Testis (tissue), 2 donors: Measurements from ENCODE around the gene CCDC192.

Experiments used
- POLR2A ChIP-seq: fragments of 450-650 bp; IDR thresholded peaks from one replicate; pipeline ENCODE4 v1.6.1; 2017; ENCODE audit warnings: antibody characterized with exemption, mild to moderate bottlenecking, moderate library complexity
- TF ChIP-seq, protein P1 (sequence below), 3 experiments: fragments of 450-650 bp in 2 of 3; fragments of 200-600 bp in 1 of 3; sonication (generic) in 1 of 3; IDR thresholded peaks; one replicate each; pipeline ENCODE4 v1.5.1; 2016 to 2019; ENCODE audit warnings: antibody characterized with exemption in 3 of 3, mild to moderate bottlenecking in 2 of 3, moderate library complexity in 1 of 3

DNA sequence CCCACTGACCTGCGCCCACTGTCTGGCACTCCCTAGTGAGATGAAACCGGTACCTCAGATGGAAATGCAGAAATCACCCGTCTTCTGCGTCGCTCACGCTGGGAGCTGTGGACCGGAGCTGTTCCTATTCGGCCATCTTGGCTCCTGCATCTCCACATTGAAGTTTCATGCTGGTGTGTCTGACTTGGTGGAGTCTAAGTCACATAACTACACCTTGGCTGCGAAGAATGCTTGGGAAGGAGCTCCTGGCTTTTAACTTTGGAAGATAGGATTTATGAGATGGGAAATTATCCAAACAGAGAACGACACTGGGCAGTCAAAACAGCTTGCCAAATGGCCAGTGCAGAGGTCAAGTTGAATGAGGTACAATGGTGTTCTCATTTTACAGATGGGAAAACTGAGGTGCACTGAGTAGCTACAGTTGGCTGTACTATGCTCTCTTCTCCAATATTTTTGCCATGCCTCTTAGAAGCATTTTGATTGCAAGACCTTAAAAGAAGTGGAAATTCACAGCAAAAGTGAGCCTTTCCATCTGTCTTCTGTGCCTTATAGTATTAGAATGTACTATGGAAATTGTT, 36.7 kb downstream of the CCDC192 start:
- no peak for TF ChIP-seq POLR2A
- TF ChIP-seq, protein P1, sequence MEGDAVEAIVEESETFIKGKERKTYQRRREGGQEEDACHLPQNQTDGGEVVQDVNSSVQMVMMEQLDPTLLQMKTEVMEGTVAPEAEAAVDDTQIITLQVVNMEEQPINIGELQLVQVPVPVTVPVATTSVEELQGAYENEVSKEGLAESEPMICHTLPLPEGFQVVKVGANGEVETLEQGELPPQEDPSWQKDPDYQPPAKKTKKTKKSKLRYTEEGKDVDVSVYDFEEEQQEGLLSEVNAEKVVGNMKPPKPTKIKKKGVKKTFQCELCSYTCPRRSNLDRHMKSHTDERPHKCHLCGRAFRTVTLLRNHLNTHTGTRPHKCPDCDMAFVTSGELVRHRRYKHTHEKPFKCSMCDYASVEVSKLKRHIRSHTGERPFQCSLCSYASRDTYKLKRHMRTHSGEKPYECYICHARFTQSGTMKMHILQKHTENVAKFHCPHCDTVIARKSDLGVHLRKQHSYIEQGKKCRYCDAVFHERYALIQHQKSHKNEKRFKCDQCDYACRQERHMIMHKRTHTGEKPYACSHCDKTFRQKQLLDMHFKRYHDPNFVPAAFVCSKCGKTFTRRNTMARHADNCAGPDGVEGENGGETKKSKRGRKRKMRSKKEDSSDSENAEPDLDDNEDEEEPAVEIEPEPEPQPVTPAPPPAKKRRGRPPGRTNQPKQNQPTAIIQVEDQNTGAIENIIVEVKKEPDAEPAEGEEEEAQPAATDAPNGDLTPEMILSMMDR (IDR thresholded peaks at IDR 0.05), result no peak
